Adipose tissue (tissue), 3 donors: ENCODE data around the gene PNLIPRP3. TPM values are rescaled to one million over a fixed set of nuclear protein-coding genes. Genes with fewer than 3 reads are reported as not detected.

Source experiments
- H3K27ac ChIP-seq: one replicate; pipeline ENCODE4 v1.5.1; 2013; ENCODE audit warnings: low read depth, low read length
- WGBS, 3 donors: extraction: QIAGEN DNeasy Blood & Tissue Kit; methylation state at CpG; one replicate each; pipeline ENCODE4 v1.1.7; 2013; 5-methylcytosine and 5-hydroxymethylcytosine counted together
- polyA plus RNA-seq, 3 donors: library from polyadenylated mRNA; stranded (reverse); fragments of 200-250 nt; gene quantifications; one replicate each; pipeline ENCODE4 v1.2.3, GENCODE V29; 2013
- donor health status: healthy with polysubstance abuse.
- donor health status: Bipolar disorder and iron deficiency.
- donor health status: healthy.

The PNLIPRP3 gene
- polyA plus RNA-seq, 3 donors: 0.05 to 0.06 TPM; not detected in 1

- H3K27ac ChIP-seq: no peak overlapping the region
- WGBS, 3 donors: 67 to 77% (median 75%) methylated on average over 7 of the region's 7 CpGs
Measured at GRCh38 chr10:116486770-116487448, 59.3 kb downstream of the PNLIPRP3 start.

GRCh38 chr10:116487522-116488430, 60.1 kb downstream of the PNLIPRP3 start:
- 71 to 92% (median 81%) methylated on average over 1 of the region's 1 CpG for WGBS, 3 donors
- no peak overlapping the region for H3K27ac ChIP-seq

- no peak overlapping the region for H3K27ac ChIP-seq
- WGBS, 3 donors: 73 to 83% (median 79%) methylated on average over 2 of the region's 2 CpGs
Measured at GRCh38 chr10:116489460-116489859, 61.8 kb downstream of the PNLIPRP3 start.

- 10 to 15% (median 14%) methylated on average over 2 of the region's 2 CpGs for WGBS, 3 donors
Measured at GRCh38 chr10:116490028-116490662, 62.5 kb downstream of the PNLIPRP3 start.

GRCh38 chr10:116504786-116505185, 77.1 kb downstream of the PNLIPRP3 start:
- no peak overlapping the region for H3K27ac ChIP-seq
- 63 to 71% (median 69%) methylated on average over 8 of the region's 8 CpGs for WGBS, 3 donors

More at GRCh38 chr10:116490028-116490662, 62.5 kb downstream of the PNLIPRP3 start:
- H3K27ac ChIP-seq: no peak overlapping the region

GRCh38 chr10:116510565-116510964, 82.9 kb downstream of the PNLIPRP3 start:
- WGBS, 3 donors: 48 to 78% (median 61%) methylated on average over 3 of the region's 3 CpGs
- H3K27ac ChIP-seq: no peak overlapping the region

- H3K27ac ChIP-seq: no peak overlapping the region
- WGBS, 3 donors: 51 to 61% (median 54%) methylated on average over 3 of the region's 3 CpGs
Measured at GRCh38 chr10:116511365-116511764, 83.7 kb downstream of the PNLIPRP3 start.

GRCh38 chr10:116521424-116522290, 94.0 kb downstream of the PNLIPRP3 start:
- H3K27ac ChIP-seq: no peak overlapping the region
- 15 to 36% (median 33%) methylated on average over 10 of the region's 10 CpGs for WGBS, 3 donors

GRCh38 chr10:116522803-116523381, 95.2 kb downstream of the PNLIPRP3 start:
- no peak overlapping the region for H3K27ac ChIP-seq
- 69 to 78% (median 77%) methylated on average over 8 of the region's 8 CpGs for WGBS, 3 donors

GRCh38 chr10:116524736-116525135, 97.1 kb downstream of the PNLIPRP3 start:
- H3K27ac ChIP-seq: no peak overlapping the region
- WGBS, 3 donors: 84 to 95% (median 84%) methylated on average over 3 of the region's 3 CpGs

- 34 to 57% (median 51%) methylated on average over 3 of the region's 3 CpGs for WGBS, 3 donors
Measured at GRCh38 chr10:116526219-116526618, 98.6 kb downstream of the PNLIPRP3 start.

More at GRCh38 chr10:116526219-116526618, 98.6 kb downstream of the PNLIPRP3 start:
- no peak overlapping the region for H3K27ac ChIP-seq

Other genes with a start within 250 kb of the PNLIPRP3 start
- gene GFRA1, start 154.6 kb upstream of the PNLIPRP3 start, polyA plus RNA-seq: 10 to 100 TPM in 1 of 3 donors, 1 to 10 TPM in 2; 2.0 to 13.9 (median 9.6) TPM
- not detected for gene CCDC172, start 103.4 kb upstream of the PNLIPRP3 start, polyA plus RNA-seq
- gene PNLIP, start 118.1 kb downstream of the PNLIPRP3 start, polyA plus RNA-seq: 1,000 to 10,000 TPM in 1 of 3 donors, 1 to 10 TPM in 2; 1.4 to 2,301 (median 3.7) TPM
- gene PNLIPRP1, start 163.1 kb downstream of the PNLIPRP3 start, polyA plus RNA-seq: 1,000 to 10,000 TPM in 1 of 3 donors, 1 to 10 TPM in 1, under 1 TPM in 1; 0.45 to 3,165 (median 1.2) TPM
- gene PNLIPRP2, start 193.1 kb downstream of the PNLIPRP3 start, polyA plus RNA-seq: 1,000 to 10,000 TPM in 1 of 3 donors, under 1 TPM in 1, not detected in 1; 0.91 to 2,287 TPM